ENCODE data around the gene HTR3C.
"Not testable (repeated sequence)": the region's sequence is repeated elsewhere in the genome, so short reads cannot be mapped to it uniquely, and the experiment has no call there.

HTR3C gene

GRCh38 chr3:184066211-184066610 lies 13.4 kb downstream of the HTR3C start:
- peaks cover 3% of the 10 kb centered on the region for H3K27me3 Mint-ChIP-seq (ENCODE audit: low read depth)
- H3K4me3 Mint-ChIP-seq: no peak overlapping the region
- H3K36me3 Mint-ChIP-seq (ENCODE audit: low read depth): no peaks in the 10 kb centered on the region
- no peak overlapping the region for H3K27ac Mint-ChIP-seq
- peaks cover 5% of the 10 kb centered on the region for H3K9me3 Mint-ChIP-seq
- H3K4me1 Mint-ChIP-seq: no peaks in the 10 kb centered on the region
- no peak for TF ChIP-seq CTCF (IDR thresholded peaks at IDR 0.05; ENCODE audit: unreplicated experiment in 3 of 3)

- Mint-ChIP-seq H3K4me3 (no peak overlapping the region), H3K27me3 (ENCODE audit: low read depth) (peaks cover 4% of the 10 kb centered on the region)
- no peak for TF ChIP-seq CTCF (IDR thresholded peaks at IDR 0.05; ENCODE audit: unreplicated experiment in 3 of 3)
These were observed 14.8 kb downstream of the HTR3C start for GRCh38 chr3:184067573-184068055.

GRCh38 chr3:184068344-184068743 lies 15.5 kb downstream of the HTR3C start:
- Mint-ChIP-seq H3K4me3 (no peak overlapping the region), H3K27me3 (ENCODE audit: low read depth) (peaks cover 4% of the 10 kb centered on the region), H3K4me1 (no peaks in the 10 kb centered on the region), H3K27ac (no peak overlapping the region), H3K9me3 (peaks cover 5% of the 10 kb centered on the region), H3K36me3 (ENCODE audit: low read depth) (no peaks in the 10 kb centered on the region)
- no peak for TF ChIP-seq CTCF (IDR thresholded peaks at IDR 0.05; ENCODE audit: unreplicated experiment in 3 of 3)

More at GRCh38 chr3:184067573-184068055, 14.8 kb downstream of the HTR3C start:
- no peak overlapping the region for H3K27ac Mint-ChIP-seq
- no peaks in the 10 kb centered on the region for H3K36me3 Mint-ChIP-seq (ENCODE audit: low read depth)
- no peaks in the 10 kb centered on the region for H3K4me1 Mint-ChIP-seq
- H3K9me3 Mint-ChIP-seq: peaks cover 5% of the 10 kb centered on the region

GRCh38 chr3:184071142-184071541 lies 18.3 kb downstream of the HTR3C start:
- not testable (repeated sequence) for H3K9me3 Mint-ChIP-seq; H3K27me3 Mint-ChIP-seq (ENCODE audit: low read depth); H3K36me3 Mint-ChIP-seq (ENCODE audit: low read depth)

GRCh38 chr3:184073621-184074020 lies 20.8 kb downstream of the HTR3C start:
- Mint-ChIP-seq H3K36me3 (ENCODE audit: low read depth) (no peaks in the 10 kb centered on the region), H3K27me3 (ENCODE audit: low read depth) (peaks cover 4% of the 10 kb centered on the region), H3K4me1 (no peaks in the 10 kb centered on the region), H3K4me3 (no peak overlapping the region), H3K9me3 (peaks cover 5% of the 10 kb centered on the region), H3K27ac (no peak overlapping the region)
- no peak for TF ChIP-seq CTCF (IDR thresholded peaks at IDR 0.05; ENCODE audit: unreplicated experiment in 3 of 3)

More at GRCh38 chr3:184071142-184071541, 18.3 kb downstream of the HTR3C start:
- H3K27ac Mint-ChIP-seq, H3K4me1 Mint-ChIP-seq, H3K4me3 Mint-ChIP-seq: not testable (repeated sequence)

GRCh38 chr3:184075901-184076300 lies 23.1 kb downstream of the HTR3C start:
- Mint-ChIP-seq H3K27me3 (ENCODE audit: low read depth) (peaks cover 10% of the 10 kb centered on the region), H3K4me3 (no peak overlapping the region), H3K27ac (no peak overlapping the region), H3K36me3 (ENCODE audit: low read depth) (no peaks in the 10 kb centered on the region), H3K4me1 (no peaks in the 10 kb centered on the region), H3K9me3 (peaks cover 3% of the 10 kb centered on the region)
- no peak for TF ChIP-seq CTCF (IDR thresholded peaks at IDR 0.05; ENCODE audit: unreplicated experiment in 3 of 3)

All from nephron (organoid).